GM12872 (cell line): ENCODE measurements around the gene CHD8.

Source experiments
- CTCF ChIP-seq: IDR thresholded peaks from 3 replicates; pipeline ENCODE4 v1.5.1; 2011; ENCODE audit warnings: low read depth, mild to moderate bottlenecking, low read length, moderate library complexity; ENCODE audit not compliant: insufficient read depth

The CHD8 gene

GRCh38 chr14:21352587-21352986 lies 103.3 kb downstream of the CHD8 start:
- TF ChIP-seq CTCF = no peak

GRCh38 chr14:21350539-21350938 lies 105.4 kb downstream of the CHD8 start:
- no peak for TF ChIP-seq CTCF

- no peak for TF ChIP-seq CTCF
Measured at GRCh38 chr14:21347201-21347600, 108.7 kb downstream of the CHD8 start.

GRCh38 chr14:21346532-21347135 lies 109.3 kb downstream of the CHD8 start:
- no peak for TF ChIP-seq CTCF

GRCh38 chr14:21343035-21343794 lies 112.7 kb downstream of the CHD8 start:
- TF ChIP-seq CTCF = no peak
